ENCODE results near the gene DICER1. TPM values are rescaled to one million over a fixed set of nuclear protein-coding genes. Genes with fewer than 3 reads are reported as not detected.

DICER1 gene
- total RNA-seq, 1 experiment from 2014 or later = 32.7 TPM

DNA sequence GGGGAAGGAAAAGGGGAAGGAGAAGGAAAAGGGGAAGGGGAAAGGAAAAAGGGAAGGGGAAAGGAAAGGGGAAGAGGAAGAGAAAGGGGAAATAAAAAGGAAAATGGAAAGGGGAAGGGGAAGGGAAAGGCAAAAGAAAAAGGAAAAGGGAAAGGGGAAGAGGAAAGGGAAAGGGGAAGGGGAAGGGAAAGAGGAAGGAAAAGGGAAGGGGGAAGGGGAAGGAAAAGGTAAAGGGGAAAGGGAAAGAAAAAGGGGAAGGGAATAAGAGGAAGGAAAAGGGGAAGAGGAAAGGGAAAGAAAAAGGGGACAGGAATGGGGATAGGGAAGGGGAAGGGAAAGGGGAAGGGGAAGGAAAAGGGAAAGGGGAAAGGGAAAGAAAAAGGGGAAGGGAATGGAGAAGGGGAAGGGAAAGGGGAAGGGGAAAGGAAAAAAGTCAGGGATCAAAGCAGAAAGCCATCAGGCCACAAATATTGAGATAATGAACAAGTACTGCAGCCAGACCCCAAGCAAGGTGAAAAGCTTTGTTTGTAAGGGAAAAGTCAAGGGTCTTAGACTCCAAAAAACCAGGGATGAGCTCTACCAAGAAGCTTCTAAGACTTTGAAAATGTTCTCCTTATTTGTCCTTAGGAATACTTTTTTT, 20.0 kb downstream of the DICER1 start:
- Histone ChIP-seq H3K27me3 (ENCODE audit: control insufficient read depth, insufficient read depth, low read length) (no peaks in the 10 kb centered on the region), H3K27ac (ENCODE audit: low read length) (no peak overlapping the region; the same call in 1 of the 2 replicates), H3K9me3 (ENCODE audit: control insufficient read depth, insufficient read depth, low read depth, low read length) (no peaks in the 10 kb centered on the region), H3K36me3 (ENCODE audit: control insufficient read depth, insufficient read depth, low read length) (no peaks in the 10 kb centered on the region), H3K4me1 (ENCODE audit: control insufficient read depth, insufficient read depth, low read length) (peaks cover 5% of the 10 kb centered on the region), H3K4me3 (ENCODE audit: low read depth in 2 of 2, low read length in 2 of 2) (no peak overlapping the region)
- ChIA-PET POLR2A (no interaction called here), CTCF (no interaction called here)
- in situ Hi-C loops (cut with HindIII; ENCODE audit: low pct_unique_long_range_greater_than_20kb, low sequenced_read_pairs) = no loop called here
- no TSS peak for BruUV-seq (replicated peaks)
- no peak for DNase-seq (ENCODE audit: low read depth, low spot score)
- ATAC-seq = no peak
- intact Hi-C loops (cut with micrococcal nuclease; ENCODE audit: unreplicated experiment) = no loop called here
- TF ChIP-seq, protein P1, sequence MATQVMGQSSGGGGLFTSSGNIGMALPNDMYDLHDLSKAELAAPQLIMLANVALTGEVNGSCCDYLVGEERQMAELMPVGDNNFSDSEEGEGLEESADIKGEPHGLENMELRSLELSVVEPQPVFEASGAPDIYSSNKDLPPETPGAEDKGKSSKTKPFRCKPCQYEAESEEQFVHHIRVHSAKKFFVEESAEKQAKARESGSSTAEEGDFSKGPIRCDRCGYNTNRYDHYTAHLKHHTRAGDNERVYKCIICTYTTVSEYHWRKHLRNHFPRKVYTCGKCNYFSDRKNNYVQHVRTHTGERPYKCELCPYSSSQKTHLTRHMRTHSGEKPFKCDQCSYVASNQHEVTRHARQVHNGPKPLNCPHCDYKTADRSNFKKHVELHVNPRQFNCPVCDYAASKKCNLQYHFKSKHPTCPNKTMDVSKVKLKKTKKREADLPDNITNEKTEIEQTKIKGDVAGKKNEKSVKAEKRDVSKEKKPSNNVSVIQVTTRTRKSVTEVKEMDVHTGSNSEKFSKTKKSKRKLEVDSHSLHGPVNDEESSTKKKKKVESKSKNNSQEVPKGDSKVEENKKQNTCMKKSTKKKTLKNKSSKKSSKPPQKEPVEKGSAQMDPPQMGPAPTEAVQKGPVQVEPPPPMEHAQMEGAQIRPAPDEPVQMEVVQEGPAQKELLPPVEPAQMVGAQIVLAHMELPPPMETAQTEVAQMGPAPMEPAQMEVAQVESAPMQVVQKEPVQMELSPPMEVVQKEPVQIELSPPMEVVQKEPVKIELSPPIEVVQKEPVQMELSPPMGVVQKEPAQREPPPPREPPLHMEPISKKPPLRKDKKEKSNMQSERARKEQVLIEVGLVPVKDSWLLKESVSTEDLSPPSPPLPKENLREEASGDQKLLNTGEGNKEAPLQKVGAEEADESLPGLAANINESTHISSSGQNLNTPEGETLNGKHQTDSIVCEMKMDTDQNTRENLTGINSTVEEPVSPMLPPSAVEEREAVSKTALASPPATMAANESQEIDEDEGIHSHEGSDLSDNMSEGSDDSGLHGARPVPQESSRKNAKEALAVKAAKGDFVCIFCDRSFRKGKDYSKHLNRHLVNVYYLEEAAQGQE (IDR thresholded peaks at IDR 0.05; ENCODE audit: insufficient read depth in 1 of 2, low read depth in 2 of 2, low read length in 1 of 2) = no peak
- TF ChIP-seq TCF7L2 (IDR thresholded peaks at IDR 0.05; ENCODE audit: low read depth, low read length) = no peak
- TF ChIP-seq, protein P2, sequence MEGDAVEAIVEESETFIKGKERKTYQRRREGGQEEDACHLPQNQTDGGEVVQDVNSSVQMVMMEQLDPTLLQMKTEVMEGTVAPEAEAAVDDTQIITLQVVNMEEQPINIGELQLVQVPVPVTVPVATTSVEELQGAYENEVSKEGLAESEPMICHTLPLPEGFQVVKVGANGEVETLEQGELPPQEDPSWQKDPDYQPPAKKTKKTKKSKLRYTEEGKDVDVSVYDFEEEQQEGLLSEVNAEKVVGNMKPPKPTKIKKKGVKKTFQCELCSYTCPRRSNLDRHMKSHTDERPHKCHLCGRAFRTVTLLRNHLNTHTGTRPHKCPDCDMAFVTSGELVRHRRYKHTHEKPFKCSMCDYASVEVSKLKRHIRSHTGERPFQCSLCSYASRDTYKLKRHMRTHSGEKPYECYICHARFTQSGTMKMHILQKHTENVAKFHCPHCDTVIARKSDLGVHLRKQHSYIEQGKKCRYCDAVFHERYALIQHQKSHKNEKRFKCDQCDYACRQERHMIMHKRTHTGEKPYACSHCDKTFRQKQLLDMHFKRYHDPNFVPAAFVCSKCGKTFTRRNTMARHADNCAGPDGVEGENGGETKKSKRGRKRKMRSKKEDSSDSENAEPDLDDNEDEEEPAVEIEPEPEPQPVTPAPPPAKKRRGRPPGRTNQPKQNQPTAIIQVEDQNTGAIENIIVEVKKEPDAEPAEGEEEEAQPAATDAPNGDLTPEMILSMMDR (IDR thresholded peaks at IDR 0.05) = no peak
- TF ChIP-seq POLR2AphosphoS5 (IDR thresholded peaks at IDR 0.05; ENCODE audit: low read depth, low read length) = no peak
- no peak for TF ChIP-seq SIN3A (IDR thresholded peaks at IDR 0.05; ENCODE audit: borderline replicate concordance, insufficient read depth, low read depth, low read length)

DNA sequence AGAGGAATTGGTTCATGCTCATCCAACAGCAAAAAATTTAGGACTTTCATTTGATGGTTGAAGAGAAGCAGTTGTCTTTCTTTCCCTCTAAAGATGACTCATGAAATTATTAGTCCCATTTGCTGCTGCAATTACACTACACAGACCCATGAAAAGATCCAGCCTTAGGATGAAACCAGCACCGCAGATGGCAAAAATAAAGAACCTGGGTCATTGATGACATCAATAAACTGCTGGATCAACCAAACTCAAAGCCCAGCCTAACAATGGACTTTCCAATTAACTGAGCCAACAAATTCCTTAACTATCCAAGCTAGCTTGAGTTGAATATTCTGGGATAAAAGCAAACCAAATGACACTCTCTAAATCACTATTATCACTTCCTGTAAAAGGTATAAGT, 20.7 kb downstream of the DICER1 start:
- Histone ChIP-seq H3K4me3 (ENCODE audit: low read depth in 2 of 2, low read length in 2 of 2) (no peak overlapping the region), H3K27ac (ENCODE audit: low read length) (no peak overlapping the region), H3K9me3 (ENCODE audit: control insufficient read depth, insufficient read depth, low read depth, low read length) (no peaks in the 10 kb centered on the region), H3K27me3 (ENCODE audit: control insufficient read depth, insufficient read depth, low read length) (no peaks in the 10 kb centered on the region), H3K4me1 (ENCODE audit: control insufficient read depth, insufficient read depth, low read length) (peaks cover 4% of the 10 kb centered on the region), H3K36me3 (ENCODE audit: control insufficient read depth, insufficient read depth, low read length) (no peaks in the 10 kb centered on the region; the same call in 1 of the 2 replicates)
- DNase-seq (ENCODE audit: low read depth, low spot score) (no peak), ATAC-seq (no peak)
- intact Hi-C loops (cut with micrococcal nuclease; ENCODE audit: unreplicated experiment) (no loop called here), in situ Hi-C loops (cut with HindIII; ENCODE audit: low pct_unique_long_range_greater_than_20kb, low sequenced_read_pairs) (no loop called here)
- no TSS peak for BruUV-seq (replicated peaks)
- TF ChIP-seq SIN3A (IDR thresholded peaks at IDR 0.05; ENCODE audit: borderline replicate concordance, insufficient read depth, low read depth, low read length) = no peak
- TF ChIP-seq, protein P1 (IDR thresholded peaks at IDR 0.05; ENCODE audit: insufficient read depth in 1 of 2, low read depth in 2 of 2, low read length in 1 of 2) = no peak
- no peak for TF ChIP-seq TCF7L2 (IDR thresholded peaks at IDR 0.05; ENCODE audit: low read depth, low read length)
- TF ChIP-seq, protein P2 (IDR thresholded peaks at IDR 0.05) = no peak
- no peak for TF ChIP-seq POLR2AphosphoS5 (IDR thresholded peaks at IDR 0.05; ENCODE audit: low read depth, low read length)
- POLR2A ChIA-PET = no interaction called here
- CTCF ChIA-PET = no interaction called here
